ENCODE data around the gene PNMA5. TPM values are rescaled to one million over a fixed set of nuclear protein-coding genes. Genes with fewer than 3 reads are reported as not detected.
"Not testable (repeated sequence)": the region's sequence is repeated elsewhere in the genome, so short reads cannot be mapped to it uniquely, and the experiment has no call there.

Gene PNMA5
- total RNA-seq, 4 donors from 2014 or later: 0.07 TPM; not detected in 3

- H3K27me3 ChIP-seq: peaks cover 0 to 5% of the 10 kb centered on the region in 2 donors
Observed at GRCh38 chrX:153019166-153019565, 25.2 kb upstream of the PNMA5 start.

GRCh38 chrX:153017174-153017573 is 23.3 kb upstream of the PNMA5 start:
- intact Hi-C loops (cut with DNase I; ENCODE audit: low total_unique reads); H3K27ac ChIP-seq; H3K4me3 ChIP-seq; H3K27me3 ChIP-seq; H3K9me3 ChIP-seq; DNase-seq; H3K4me1 ChIP-seq; H3K36me3 ChIP-seq: not testable (repeated sequence)

More at GRCh38 chrX:153019166-153019565, 25.2 kb upstream of the PNMA5 start:
- TF ChIP-seq CTCF (IDR thresholded peaks at IDR 0.05) (no peak), POLR2A (IDR thresholded peaks at IDR 0.05) (no peak)
- Histone ChIP-seq H3K4me1 (no peaks in the 10 kb centered on the region), H3K36me3 (no peaks in the 10 kb centered on the region), H3K9me3 (no peaks in the 10 kb centered on the region), H3K4me3 (no peak overlapping the region), H3K27ac (no peak overlapping the region)
- intact Hi-C loops (cut with DNase I; ENCODE audit: low total_unique reads): no loop called here
- no peak for DNase-seq

GRCh38 chrX:153004780-153005179 is 10.9 kb upstream of the PNMA5 start:
- Histone ChIP-seq H3K27me3 (peaks cover 0 to 3% of the 10 kb centered on the region in 2 donors), H3K4me1 (no peaks in the 10 kb centered on the region)
- DNase-seq: no peak

GRCh38 chrX:153003981-153004380 is 10.1 kb upstream of the PNMA5 start:
- no peak for TF ChIP-seq POLR2A (IDR thresholded peaks at IDR 0.05)
- TF ChIP-seq CTCF (IDR thresholded peaks at IDR 0.05): no peak
- Histone ChIP-seq H3K4me3 (no peak overlapping the region), H3K27ac (no peak overlapping the region), H3K27me3 (peaks cover 0 to 3% of the 10 kb centered on the region in 2 donors), H3K4me1 (no peaks in the 10 kb centered on the region), H3K9me3 (no peaks in the 10 kb centered on the region), H3K36me3 (no peaks in the 10 kb centered on the region)
- no peak for DNase-seq
- intact Hi-C loops (cut with DNase I; ENCODE audit: low total_unique reads): no loop called here

More at GRCh38 chrX:153004780-153005179, 10.9 kb upstream of the PNMA5 start:
- no peak overlapping the region for H3K4me3 ChIP-seq
- intact Hi-C loops (cut with DNase I; ENCODE audit: low total_unique reads): no loop called here
- no peaks in the 10 kb centered on the region for H3K36me3 ChIP-seq
- H3K9me3 ChIP-seq: no peaks in the 10 kb centered on the region
- TF ChIP-seq CTCF (IDR thresholded peaks at IDR 0.05): no peak
- no peak for TF ChIP-seq POLR2A (IDR thresholded peaks at IDR 0.05)
- H3K27ac ChIP-seq: no peak overlapping the region

GRCh38 chrX:153002182-153002581 is 8.3 kb upstream of the PNMA5 start:
- H3K27me3 ChIP-seq; H3K36me3 ChIP-seq; H3K4me3 ChIP-seq; H3K4me1 ChIP-seq; DNase-seq; intact Hi-C loops (cut with DNase I; ENCODE audit: low total_unique reads); H3K9me3 ChIP-seq; H3K27ac ChIP-seq: not testable (repeated sequence)

GRCh38 chrX:152997337-152997736 is 3.4 kb upstream of the PNMA5 start:
- intact Hi-C loops (cut with DNase I; ENCODE audit: low total_unique reads): no loop called here
- no peaks in the 10 kb centered on the region for H3K9me3 ChIP-seq

More at GRCh38 chrX:152997337-152997736, 3.4 kb upstream of the PNMA5 start:
- H3K36me3 ChIP-seq: no peaks in the 10 kb centered on the region
- TF ChIP-seq POLR2A (IDR thresholded peaks at IDR 0.05) (no peak), CTCF (IDR thresholded peaks at IDR 0.05) (no peak)
- H3K4me3 ChIP-seq: no peak overlapping the region
- no peak for DNase-seq
- no peak overlapping the region for H3K27ac ChIP-seq
- H3K4me1 ChIP-seq: no peaks in the 10 kb centered on the region
- no peaks in the 10 kb centered on the region for H3K27me3 ChIP-seq
